GM20431 (cell line): ENCODE data around the gene SRD5A3.

Source experiments
- in situ Hi-C: fragments of 300-500 bp; cut with MseI, MboI; formaldehyde crosslinking; loops from one replicate; pipeline ENCODE4 v1.15.0; 2020; ENCODE audit warnings: low sequenced_read_pairs; ENCODE audit not compliant: unreplicated experiment

SRD5A3 gene

GRCh38 chr4:55345980-55346850, at the start of gene SRD5A3:
Gene SRD5A3, plus strand, starts transcription at chr4:55346242. Its CDS starts 95 bp downstream, at chr4:55346337.
- in situ Hi-C loops, result no loop called here

GRCh38 chr4:55297346-55297745, 48.7 kb upstream of the SRD5A3 start:
- in situ Hi-C loops, result no loop called here

- in situ Hi-C loops, result no loop called here
These were observed 42.3 kb upstream of the SRD5A3 start for GRCh38 chr4:55303760-55304165.

- in situ Hi-C loops, result no loop called here
These were observed 41.7 kb upstream of the SRD5A3 start for GRCh38 chr4:55304303-55304702.

- in situ Hi-C loops, result no loop called here
These were observed 38.0 kb upstream of the SRD5A3 start for GRCh38 chr4:55308071-55308470.

GRCh38 chr4:55311792-55312488, 34.1 kb upstream of the SRD5A3 start:
- in situ Hi-C loops, result no loop called here

GRCh38 chr4:55312489-55313101, 33.4 kb upstream of the SRD5A3 start:
- in situ Hi-C loops, result no loop called here

- in situ Hi-C loops, result no loop called here
These were observed 31.8 kb upstream of the SRD5A3 start for GRCh38 chr4:55314141-55314820.

GRCh38 chr4:55318175-55319129, 27.6 kb upstream of the SRD5A3 start:
- in situ Hi-C loops, result no loop called here

GRCh38 chr4:55321707-55322264, 24.3 kb upstream of the SRD5A3 start:
- in situ Hi-C loops, result no loop called here

- in situ Hi-C loops, result no loop called here
These were observed 22.7 kb upstream of the SRD5A3 start for GRCh38 chr4:55323375-55323774.

GRCh38 chr4:55326629-55327028, 19.4 kb upstream of the SRD5A3 start:
- in situ Hi-C loops, result no loop called here

- in situ Hi-C loops, result no loop called here
These were observed 17.0 kb upstream of the SRD5A3 start for GRCh38 chr4:55329012-55329411.

GRCh38 chr4:55330241-55330640, 15.8 kb upstream of the SRD5A3 start:
- in situ Hi-C loops, result no loop called here

- in situ Hi-C loops, result no loop called here
These were observed 9.7 kb upstream of the SRD5A3 start for GRCh38 chr4:55336138-55337034.

- in situ Hi-C loops, result no loop called here
These were observed 8.1 kb upstream of the SRD5A3 start for GRCh38 chr4:55337944-55338343.

- in situ Hi-C loops, result no loop called here
These were observed 7.6 kb upstream of the SRD5A3 start for GRCh38 chr4:55338486-55338885.

GRCh38 chr4:55340266-55340665, 5.8 kb upstream of the SRD5A3 start:
- in situ Hi-C loops, result no loop called here
